ENCODE results near the gene MPV17. TPM values are rescaled to one million over a fixed set of nuclear protein-coding genes. Genes with fewer than 3 reads are reported as not detected.
"Not testable (repeated sequence)": the region's sequence is repeated elsewhere in the genome, so short reads cannot be mapped to it uniquely, and the experiment has no call there.

The MPV17 gene
- total RNA-seq, 1 donor from 2014 or later, result 47.2 TPM

GRCh38 chr2:27335311-27335710 lies 12.4 kb upstream of the MPV17 start:
- intact Hi-C loops (cut with micrococcal nuclease), result no loop called here
- ATAC-seq (no peak), DNase-seq (no peak)

GRCh38 chr2:27324720-27325119 lies 1.8 kb upstream of the MPV17 start:
- ATAC-seq (no peak), DNase-seq (no peak)
- intact Hi-C loops (cut with micrococcal nuclease), result no loop called here

- intact Hi-C loops (cut with micrococcal nuclease), result no loop called here
- DNase-seq, result no peak
- peak; percentile 1 for ATAC-seq
These were observed 844 bp upstream of the MPV17 start for GRCh38 chr2:27323596-27324285.

DNA sequence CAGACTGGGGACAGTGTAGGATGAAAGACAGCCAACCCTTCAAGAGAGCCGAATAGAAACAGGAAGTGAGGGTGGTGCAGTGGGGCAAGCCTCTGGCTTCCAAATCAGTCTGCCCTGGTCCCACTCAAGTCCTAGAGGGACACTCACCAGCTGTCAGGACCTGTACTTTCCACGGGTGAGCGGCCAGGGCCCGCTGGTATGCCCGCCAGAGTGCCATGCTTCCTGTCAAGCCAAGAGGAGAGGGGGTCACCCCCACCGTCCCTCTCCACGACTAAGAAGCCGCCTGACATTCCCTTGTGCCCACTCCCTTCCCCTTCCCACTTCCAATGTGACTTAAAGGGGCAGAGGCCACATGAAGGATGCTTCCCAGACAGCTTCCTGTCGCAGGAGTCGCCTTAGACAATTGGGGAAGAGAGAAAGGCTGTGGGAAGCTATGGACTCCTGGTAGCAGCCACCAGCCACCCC lies 564 bp downstream of the MPV17 start:
- peak; percentile 16 for ATAC-seq
- DNase-seq, result no peak
- intact Hi-C loops (cut with micrococcal nuclease), result no loop called here

DNA sequence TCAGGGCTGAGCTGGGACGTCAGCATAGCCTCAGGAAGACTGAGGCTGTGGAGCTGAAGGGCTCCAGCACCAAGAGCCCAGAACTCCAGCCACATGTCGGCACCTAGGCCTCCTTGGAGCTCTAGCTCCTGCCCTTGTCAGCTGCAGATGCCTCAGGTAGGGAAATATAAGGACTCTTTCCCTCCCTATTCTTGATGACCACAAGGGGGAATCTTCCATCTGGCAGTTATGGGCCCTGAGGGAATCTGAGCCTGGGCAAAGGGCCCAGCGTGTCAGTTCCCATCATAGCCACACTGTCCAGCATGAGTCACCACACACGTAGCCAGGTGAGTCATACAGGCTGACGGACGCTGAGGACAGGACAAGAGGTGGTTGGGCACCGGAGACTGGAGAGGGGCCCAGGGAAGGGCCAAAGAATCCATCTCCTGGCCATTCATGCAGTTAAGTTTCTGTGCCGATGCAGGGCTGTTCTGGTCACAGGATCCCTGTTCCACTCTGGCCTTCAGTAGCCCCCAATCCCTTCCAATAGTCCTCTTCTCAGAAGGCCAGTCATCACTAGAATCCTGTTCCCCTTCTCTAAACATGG lies 1.8 kb downstream of the MPV17 start:
- intact Hi-C loops (cut with micrococcal nuclease), result no loop called here
- ATAC-seq (peak; percentile 76), DNase-seq (peak; percentile 81)

DNA sequence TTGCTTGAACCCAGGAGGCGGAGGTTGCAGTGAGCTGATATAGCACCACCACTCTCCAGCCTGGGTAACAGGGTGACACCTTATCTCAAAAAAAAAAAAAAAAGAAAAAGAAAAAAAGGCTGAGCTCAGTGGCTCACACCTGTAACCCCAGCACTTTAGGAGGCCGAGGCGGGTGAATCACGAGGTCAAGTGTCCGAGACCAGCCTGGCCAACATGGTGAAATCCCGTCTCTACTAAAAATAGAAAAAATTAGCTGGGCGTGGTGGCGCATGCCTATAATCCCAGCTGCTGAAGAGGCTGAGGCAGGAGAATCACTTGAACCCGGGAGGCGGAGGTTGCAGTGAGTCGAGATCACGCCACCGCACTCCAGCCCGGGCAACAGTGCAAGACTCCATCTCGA lies 3.1 kb downstream of the MPV17 start:
- DNase-seq; intact Hi-C loops (cut with micrococcal nuclease); ATAC-seq: not testable (repeated sequence)

DNA sequence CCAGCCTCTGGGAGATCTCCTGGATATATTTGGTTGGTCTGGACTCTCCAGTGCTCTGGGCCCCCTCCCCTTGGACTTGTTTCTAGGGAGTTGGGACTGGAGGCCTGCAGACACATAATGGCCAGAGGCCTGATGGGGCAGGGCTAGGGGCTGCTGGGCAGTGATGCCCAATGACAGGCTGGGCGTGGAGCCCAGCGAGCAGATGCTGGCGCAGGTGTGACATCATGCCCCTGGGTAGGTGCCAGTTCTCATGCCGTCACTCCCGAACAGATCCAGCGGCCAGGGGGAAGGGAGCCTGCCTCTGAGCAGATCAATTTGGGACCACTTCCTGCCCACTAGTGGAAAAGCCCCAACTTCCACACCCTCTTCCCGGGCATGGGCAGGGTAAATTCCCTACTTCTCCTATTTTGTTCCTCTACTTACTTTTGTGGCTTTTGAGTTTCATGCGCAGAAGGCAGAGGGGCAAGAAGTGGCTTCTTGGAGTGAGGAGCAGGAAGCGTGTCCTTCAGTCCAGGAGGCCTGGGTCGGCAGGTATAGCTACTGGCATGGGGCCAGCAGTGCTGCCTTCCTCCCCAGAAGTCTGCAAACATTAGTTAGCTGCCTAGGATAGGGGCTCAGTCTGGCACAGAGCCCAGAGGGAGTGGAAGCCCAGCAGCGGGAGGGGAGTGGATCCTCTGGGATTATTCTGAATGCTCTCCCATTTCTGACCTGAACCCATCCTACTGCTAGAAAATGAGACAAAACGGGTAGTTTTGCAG lies 6.1 kb downstream of the MPV17 start:
- intact Hi-C loops (cut with micrococcal nuclease), result no loop called here
- DNase-seq, result peak; percentile 65
- ATAC-seq, result peak; percentile 29

GRCh38 chr2:27315122-27315521 lies 7.8 kb downstream of the MPV17 start:
- no peak for ATAC-seq
- intact Hi-C loops (cut with micrococcal nuclease), result no loop called here

DNA sequence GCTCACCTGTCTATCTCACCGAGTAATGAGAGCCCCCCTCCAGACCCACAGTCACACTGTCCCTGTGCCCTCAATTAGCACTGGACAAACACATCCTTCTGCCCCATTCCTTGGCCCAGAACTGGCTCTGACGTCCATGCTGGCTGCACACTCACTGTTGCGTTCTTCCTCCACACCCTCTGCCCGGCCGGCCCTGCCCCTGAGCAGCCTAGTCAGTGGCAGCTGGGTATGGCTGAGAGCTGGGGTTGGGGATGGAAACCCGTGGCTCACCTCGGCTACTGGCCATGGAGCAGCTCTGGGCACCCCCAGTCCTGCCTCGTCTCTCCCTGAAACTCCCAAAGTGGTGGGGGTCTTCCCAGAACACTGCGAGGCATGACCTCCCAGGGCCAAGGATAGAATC lies 8.2 kb downstream of the MPV17 start:
- ATAC-seq (no peak), DNase-seq (no peak)
- intact Hi-C loops (cut with micrococcal nuclease), result no loop called here

More at GRCh38 chr2:27315122-27315521, 7.8 kb downstream of the MPV17 start:
- DNase-seq, result no peak

GRCh38 chr2:27313882-27314645 lies 8.8 kb downstream of the MPV17 start:
- DNase-seq, result no peak
- ATAC-seq, result no peak
- intact Hi-C loops (cut with micrococcal nuclease), result no loop called here

- ATAC-seq, result no peak
- no peak for DNase-seq
- intact Hi-C loops (cut with micrococcal nuclease), result no loop called here
These were observed 10.7 kb downstream of the MPV17 start for GRCh38 chr2:27312152-27312551.

DNA sequence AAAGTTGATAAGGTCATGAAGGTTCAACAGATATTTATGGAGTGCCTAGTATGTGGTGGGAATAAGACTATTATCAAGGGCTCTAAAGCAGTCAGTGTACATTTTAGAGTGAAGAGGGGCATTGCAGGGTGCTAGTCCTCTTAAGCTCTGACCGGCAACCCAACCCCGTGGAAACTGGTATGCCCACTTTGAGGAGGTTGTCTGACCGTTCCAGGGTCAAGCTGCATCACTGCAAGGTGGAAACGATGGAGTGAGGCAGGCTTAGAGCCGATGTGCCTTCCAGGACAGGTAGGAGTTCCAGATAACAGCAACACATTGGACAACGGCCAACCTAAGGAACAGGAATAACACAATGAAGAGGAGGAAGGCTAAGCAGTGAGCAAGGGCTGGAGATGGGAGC lies 13.2 kb downstream of the MPV17 start:
- ATAC-seq (peak; percentile 4), DNase-seq (no peak)
- intact Hi-C loops (cut with micrococcal nuclease), result no loop called here

- intact Hi-C loops (cut with micrococcal nuclease), result no loop called here
- DNase-seq, result peak; percentile 64
- ATAC-seq, result peak; percentile 27
These were observed 14.5 kb downstream of the MPV17 start, which contains the start of gene UCN for GRCh38 chr2:27308359-27308881. Gene UCN (minus strand): TSS chr2:27308445. CDS start chr2:27307895, 550 bp downstream.

GRCh38 chr2:27307545-27308358 lies 15.1 kb downstream of the MPV17 start:
- intact Hi-C loops (cut with micrococcal nuclease), result no loop called here
- DNase-seq (peak; percentile 41), ATAC-seq (peak; percentile 4)

- intact Hi-C loops (cut with micrococcal nuclease), result no loop called here
- ATAC-seq (no peak), DNase-seq (no peak)
These were observed 15.7 kb downstream of the MPV17 start for GRCh38 chr2:27307287-27307544.

- ATAC-seq (no peak), DNase-seq (peak; percentile 35)
- intact Hi-C loops (cut with micrococcal nuclease), result no loop called here
These were observed 16.2 kb downstream of the MPV17 start for GRCh38 chr2:27306573-27307286.

DNA sequence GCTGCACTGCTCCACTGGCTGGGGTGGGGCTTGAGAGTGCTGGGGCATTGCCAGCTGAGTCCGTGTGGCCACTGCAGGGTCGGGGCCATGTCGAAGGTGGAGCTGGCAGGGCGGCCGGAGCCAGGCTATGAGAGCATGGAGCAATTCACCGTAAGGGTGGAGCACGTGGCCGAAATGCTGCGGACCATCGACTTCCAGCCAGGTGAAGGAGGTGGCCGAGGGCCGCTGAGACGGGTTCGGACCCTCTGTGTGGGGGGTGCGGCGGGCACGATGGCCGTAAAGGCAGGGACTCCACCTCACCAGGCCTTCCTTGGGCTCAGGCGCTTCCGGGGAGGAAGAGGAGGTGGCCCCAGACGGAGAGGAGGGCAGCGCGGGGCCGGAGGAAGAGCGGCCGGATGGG lies 16.8 kb downstream of the MPV17 start:
- intact Hi-C loops (cut with micrococcal nuclease), result no loop called here
- no peak for ATAC-seq
- no peak for DNase-seq

- DNase-seq, result no peak
- ATAC-seq, result no peak
- intact Hi-C loops (cut with micrococcal nuclease), result no loop called here
These were observed 17.4 kb downstream of the MPV17 start for GRCh38 chr2:27305516-27305915.

All from left ventricle myocardium superior (tissue), 1 donor.